Measurements from ENCODE around the gene ARV1.

Gene ARV1

GRCh38 chr1:230978491-230979388 lies at the start of gene ARV1, which contains the start of gene TTC13:
Gene ARV1, plus strand, starts transcription at chr1:230979094. Its CDS starts 12 bp downstream, at chr1:230979106.
Gene TTC13, minus strand, starts transcription at chr1:230978861. Its CDS starts 31 bp downstream, at chr1:230978830.
- peak; percentile 81 for DNase-seq

DNA sequence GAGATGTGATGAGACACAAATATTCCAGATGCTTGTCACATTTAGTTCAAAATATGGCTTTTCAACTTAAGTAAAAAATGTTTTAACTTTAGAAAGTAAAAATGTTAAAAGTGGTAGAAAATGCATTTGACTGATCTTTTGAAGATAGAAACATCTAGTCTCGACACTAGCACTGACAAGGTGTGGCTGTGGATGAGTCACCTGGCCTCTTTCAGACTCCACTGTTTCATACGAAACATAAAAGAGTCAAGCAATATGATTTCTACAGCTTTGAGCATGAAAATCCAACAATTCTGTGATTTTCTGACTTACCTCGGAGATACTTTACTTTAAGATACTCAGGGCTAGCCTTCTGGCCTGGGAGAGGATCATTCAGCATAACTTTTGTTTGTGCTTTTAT lies 47.9 kb upstream of the ARV1 start:
- no peak for DNase-seq

GRCh38 chr1:230935852-230936251 lies 43.0 kb upstream of the ARV1 start:
- no peak for DNase-seq

- DNase-seq: no peak
These were observed 42.4 kb upstream of the ARV1 start for GRCh38 chr1:230936475-230936874.

- no peak for DNase-seq
These were observed 41.5 kb upstream of the ARV1 start for GRCh38 chr1:230937371-230937770.

- no peak for DNase-seq
These were observed 39.9 kb upstream of the ARV1 start for GRCh38 chr1:230938924-230939368.

DNA sequence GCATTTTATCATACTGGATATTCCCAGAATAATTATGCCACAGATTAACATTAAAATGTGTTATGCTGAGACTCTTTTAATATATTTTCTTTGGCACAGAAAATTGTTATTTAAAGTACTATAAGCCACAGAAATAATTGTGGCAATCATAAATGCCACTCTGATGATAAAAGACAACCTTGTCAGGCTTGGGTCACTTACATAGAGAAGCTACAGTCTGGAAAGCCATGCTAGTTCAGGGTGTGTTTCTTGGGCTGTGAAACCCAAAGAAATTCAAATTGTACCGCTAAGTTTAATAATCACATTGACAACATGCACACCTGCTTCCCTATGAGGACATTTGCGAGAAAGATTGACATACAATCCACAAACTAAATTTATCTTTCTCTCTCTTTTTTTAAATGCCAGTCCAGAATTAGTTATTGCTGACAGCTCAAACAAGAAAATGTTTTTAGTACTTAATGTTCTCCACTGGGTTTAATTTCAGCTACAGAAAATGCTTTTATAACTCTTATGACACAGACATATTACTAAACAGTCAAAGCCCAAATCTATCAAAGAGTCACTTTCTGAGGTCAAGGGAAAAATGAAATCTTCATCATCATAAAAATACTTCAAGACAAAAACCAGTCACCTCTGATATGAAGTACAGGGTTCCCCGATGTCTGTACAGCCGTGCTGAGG lies 38.9 kb upstream of the ARV1 start:
- no peak for DNase-seq

DNA sequence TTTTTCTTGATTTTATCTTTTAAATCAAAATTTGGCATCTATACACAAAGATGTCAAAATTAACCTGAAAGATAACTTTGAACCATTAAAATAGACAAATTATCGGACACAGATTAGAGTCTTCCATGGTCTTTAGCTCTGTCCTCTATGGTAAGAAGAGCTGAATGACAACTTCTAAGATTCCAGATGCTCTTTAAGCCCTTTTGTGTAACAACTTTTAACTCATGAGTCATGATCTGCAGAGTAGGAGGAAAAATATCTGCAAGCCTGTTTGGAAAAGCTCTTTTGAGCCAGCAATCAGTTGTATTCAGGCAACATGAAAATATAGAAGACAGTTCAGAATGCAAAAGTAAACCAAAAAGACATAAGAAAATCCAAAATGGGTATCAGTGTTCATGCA lies 38.0 kb upstream of the ARV1 start:
- DNase-seq: no peak

DNA sequence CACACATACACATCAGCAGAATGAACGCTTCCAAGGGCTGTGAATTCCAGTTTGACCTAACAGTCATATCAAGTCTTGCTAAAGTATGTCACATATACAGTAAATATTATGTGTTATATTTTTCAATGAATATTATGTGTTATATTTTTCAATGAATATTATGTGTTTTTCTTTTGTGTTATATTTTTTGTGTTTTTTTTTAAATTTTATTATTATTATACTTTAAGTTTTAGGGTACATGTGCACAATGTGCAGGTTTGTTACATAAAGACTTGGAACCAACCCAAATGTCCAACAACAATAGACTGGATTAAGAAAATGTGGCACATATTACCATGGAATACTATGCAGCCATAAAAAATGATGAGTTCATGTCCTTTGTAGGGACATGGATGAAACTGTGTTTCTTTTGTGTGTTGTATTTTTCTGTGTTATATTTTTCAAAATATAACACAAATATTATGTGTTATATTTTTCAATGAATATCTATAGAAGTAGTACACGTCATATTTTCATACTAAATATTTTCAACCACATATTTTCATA lies 35.8 kb upstream of the ARV1 start:
- DNase-seq: no peak

DNA sequence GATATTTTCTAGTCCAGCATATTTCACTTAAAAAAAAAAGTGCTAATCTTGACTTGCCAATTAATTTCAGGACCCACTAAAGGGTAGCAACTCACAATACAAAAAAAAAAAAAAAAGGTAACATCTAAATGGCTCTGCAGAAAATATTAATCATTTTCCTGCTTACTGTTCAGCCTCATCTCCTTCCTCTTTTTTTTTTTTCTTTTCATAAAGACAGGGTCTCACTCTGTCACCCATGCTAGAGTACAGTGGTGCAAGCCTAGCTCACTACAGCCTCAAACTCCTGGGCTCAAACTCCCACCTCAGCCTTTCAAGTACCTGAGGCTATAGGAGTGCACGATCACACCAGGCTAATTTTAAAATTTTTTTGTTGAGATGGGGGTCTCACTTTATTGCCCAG lies 30.6 kb upstream of the ARV1 start:
- no peak for DNase-seq

GRCh38 chr1:230948903-230949302 lies 30.0 kb upstream of the ARV1 start:
- DNase-seq: no peak

DNA sequence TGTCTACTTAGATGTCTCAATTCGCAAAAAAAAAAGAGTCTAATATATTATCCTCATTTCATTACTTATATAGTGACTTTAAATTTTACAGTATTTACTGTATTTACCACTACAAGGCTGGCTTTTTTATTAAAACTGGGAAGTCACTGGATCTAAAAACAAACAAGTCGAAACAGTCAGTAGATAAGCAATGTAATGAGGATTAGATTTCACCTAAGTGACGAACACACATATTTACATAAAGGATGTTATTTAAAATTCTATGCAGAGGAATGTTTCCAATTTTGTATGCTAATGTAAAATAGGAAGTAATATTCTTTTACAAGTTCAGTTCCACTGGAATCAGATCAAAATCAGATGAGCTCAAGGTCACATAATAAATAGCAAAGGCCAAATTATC lies 28.5 kb upstream of the ARV1 start:
- no peak for DNase-seq

DNA sequence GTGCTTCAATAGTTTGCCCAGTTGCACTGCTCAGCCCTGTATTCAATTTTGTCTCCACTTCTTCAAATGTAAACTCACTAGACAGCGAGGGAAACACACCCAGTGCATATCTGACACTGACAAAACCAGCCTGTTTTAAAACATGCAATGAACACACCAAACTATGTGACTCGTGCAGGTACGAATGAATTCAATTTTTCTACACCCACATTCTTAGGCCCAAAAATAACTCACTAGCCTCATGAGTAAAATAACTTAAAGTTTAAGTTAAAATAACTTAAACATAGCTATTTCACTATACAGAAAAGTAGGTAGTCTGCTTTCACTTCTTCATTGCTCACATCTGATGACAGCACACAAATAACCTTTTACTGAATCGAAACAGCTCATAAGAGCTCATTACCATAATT lies 21.3 kb upstream of the ARV1 start:
- DNase-seq: no peak

GRCh38 chr1:230958370-230958769 lies 20.5 kb upstream of the ARV1 start:
- DNase-seq: no peak

DNA sequence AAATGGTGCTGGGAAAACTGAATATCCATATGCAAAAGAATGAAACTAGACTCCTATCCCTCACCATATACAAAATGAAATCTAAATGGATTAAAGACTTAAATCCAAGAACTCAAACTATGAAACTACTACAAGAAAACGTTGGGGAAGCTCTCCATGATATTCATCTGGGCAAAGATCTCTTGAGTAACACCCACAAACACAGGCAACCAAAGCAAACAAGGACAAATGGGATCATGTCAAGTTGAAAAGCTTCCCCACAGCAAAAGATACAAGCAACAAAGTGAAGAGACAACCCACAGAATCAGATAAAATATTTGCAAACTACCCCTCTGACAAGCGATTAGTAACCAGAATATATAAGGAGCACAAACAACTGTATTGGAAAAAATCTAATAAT lies 14.0 kb upstream of the ARV1 start:
- no peak for DNase-seq

- no peak for DNase-seq
These were observed 13.4 kb upstream of the ARV1 start for GRCh38 chr1:230965535-230965934.

DNA sequence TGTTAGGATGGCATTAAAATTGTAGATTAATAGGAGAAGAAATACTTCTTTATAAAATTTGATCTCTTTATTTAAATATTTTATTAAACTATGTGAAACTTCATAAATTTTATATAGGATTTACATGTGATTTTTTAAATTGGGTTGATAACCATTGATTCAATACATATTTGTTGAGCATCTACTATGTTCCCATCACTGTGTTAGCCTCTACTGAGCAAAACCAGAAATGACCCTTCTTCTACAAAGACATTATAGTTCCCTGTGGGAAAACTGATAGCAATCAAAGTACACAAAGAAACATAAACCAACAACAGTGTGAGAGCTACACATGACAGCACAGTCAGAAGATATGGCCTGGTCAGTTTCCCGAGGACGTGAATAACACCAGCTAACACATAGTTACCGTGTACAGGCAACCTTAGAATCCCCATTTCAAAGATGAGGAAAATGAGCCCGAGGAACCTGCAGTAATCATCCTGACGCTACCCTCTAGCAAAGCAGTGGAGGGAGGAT lies 12.5 kb upstream of the ARV1 start:
- no peak for DNase-seq

DNA sequence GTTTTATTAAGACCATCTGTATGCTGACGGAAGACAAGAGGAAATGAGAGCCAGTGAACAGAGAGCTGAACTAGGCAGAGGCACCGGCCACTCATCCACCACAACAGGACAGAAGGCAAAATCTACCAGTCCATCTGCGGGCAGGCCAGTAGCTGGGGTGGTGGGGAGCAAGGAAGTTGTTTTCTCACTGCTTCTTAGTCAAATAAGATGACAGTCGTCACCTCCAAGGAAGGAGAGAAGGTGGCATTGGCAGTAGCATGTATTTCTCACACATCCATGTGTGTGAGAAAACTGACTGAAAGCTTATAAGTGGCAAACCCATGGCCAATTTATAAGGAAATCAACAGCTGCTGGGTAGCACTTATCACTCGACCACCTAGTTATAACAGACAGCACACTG lies 8.5 kb upstream of the ARV1 start:
- no peak for DNase-seq

DNA sequence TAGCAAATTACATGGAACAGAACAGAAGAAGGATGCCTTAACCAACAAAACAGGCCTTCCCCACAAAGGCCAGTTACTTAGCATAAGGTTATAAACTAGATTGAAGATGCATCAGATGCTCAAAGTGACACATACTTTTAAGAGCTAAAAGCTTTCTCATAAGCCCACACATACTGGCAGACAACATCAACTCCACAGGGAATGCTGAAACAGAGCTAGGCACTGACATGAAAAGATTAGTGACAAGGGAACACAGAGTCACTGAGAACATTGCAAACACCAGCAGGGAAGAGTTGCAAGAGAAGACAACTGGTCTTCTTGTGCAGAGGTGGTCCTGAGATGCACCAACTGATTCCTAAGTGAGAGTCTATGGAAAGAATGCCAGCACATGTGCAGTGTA lies 7.1 kb upstream of the ARV1 start:
- no peak for DNase-seq

DNA sequence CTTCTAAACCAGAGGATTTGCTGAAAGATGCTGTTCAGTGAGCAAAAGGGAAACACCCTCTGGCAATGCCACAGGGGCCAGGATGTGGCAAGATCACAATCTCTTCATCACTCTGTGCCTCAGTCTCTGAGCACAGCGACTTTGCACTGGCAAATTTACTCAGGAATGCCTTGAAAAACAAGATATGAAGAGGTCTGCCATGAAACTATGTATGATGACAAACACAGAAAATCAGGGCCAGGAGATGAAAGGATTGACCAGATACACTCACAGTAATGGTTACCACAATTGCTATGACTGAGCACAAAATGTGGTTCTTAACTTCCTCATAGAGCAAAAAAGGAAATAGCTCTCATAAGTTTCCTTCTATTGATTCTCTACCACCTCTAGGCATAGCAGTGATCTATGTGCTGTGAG lies 6.0 kb upstream of the ARV1 start:
- DNase-seq: no peak

GRCh38 chr1:230975636-230976035 lies 3.3 kb upstream of the ARV1 start:
- DNase-seq: no peak

GRCh38 chr1:230976360-230976759 lies 2.5 kb upstream of the ARV1 start:
- no peak for DNase-seq
